A549 (cell line): ENCODE measurements around the gene STMN3. TPM values are rescaled to one million over a fixed set of nuclear protein-coding genes. Genes with fewer than 3 reads are reported as not detected.

ENCODE experiments used
- ATAC-seq, 2 experiments: fragments of 200-7000 bp in 1 of 2; fragments of >200 bp in 1 of 2; cut with Nextera tagmentation in 1 of 2; cut with Tn5 transposase in 1 of 2; 3 replicates each; pipeline versions ENCODE4 v1.8.0 to v1.9.1; 2018 to 2020; ENCODE audit warnings: mild to moderate bottlenecking in 1 of 2, moderate library complexity in 1 of 2
- CTCF ChIA-PET: fragments of 300-600 bp; sonication (Branson Sonifier 250); formaldehyde crosslinking; extraction: SDS; loops from one replicate; lab custom pipeline; 2021; ENCODE audit warnings: antibody characterized with exemption, inconsistent platforms; lab: Yijun Ruan, JAX
- POLR2A ChIA-PET: fragments of 350-600 bp; formaldehyde crosslinking; extraction: SDS; loops from one replicate; lab custom pipeline; 2021; ENCODE audit warnings: antibody characterized with exemption, inconsistent platforms; lab: Yijun Ruan, JAX
- DNase-seq, 2 experiments: peaks; one replicate each; pipeline versions ENCODE4 v3.0.0 to v3.0.0-alpha.2; 2011 to 2016; ENCODE audit warnings: low read depth in 1 of 2, low spot score in 1 of 2
- FAIRE-seq: peaks from 2 replicates; lab custom pipeline; 2011; peaks lifted over from hg19 to GRCh38; lab: Jason Lieb, UNC
- H3K27ac ChIP-seq, 2 experiments: fragments of >200 bp; sonication (Bioruptor Twin); formaldehyde crosslinking; 3 replicates each; pipeline ENCODE4 v1.5.1; 2016 to 2017
- H3K4me1 ChIP-seq: fragments of >200 bp; sonication (Bioruptor Twin); formaldehyde crosslinking; 3 replicates; pipeline ENCODE4 v1.6.1; 2016
- H3K4me2 ChIP-seq: fragments of >200 bp; sonication (Bioruptor Twin); formaldehyde crosslinking; 3 replicates; pipeline ENCODE4 v1.6.1; 2016
- H3K4me3 ChIP-seq: fragments of >200 bp; sonication (Bioruptor Twin); formaldehyde crosslinking; 3 replicates; pipeline ENCODE4 v1.5.1; 2016
- H3K9me3 ChIP-seq: fragments of >200 bp; sonication (Bioruptor Twin); formaldehyde crosslinking; 3 replicates; pipeline ENCODE4 v1.6.1; 2016
- CEBPB ChIP-seq, 2 experiments: fragments of >200 bp in 1 of 2; sonication (Bioruptor Twin) in 1 of 2; formaldehyde crosslinking in 1 of 2; IDR thresholded peaks; 2 replicates each; pipeline ENCODE4 v1.6.1; 2012 to 2016
- CHD2 ChIP-seq: fragments of 150-350 bp; IDR thresholded peaks from 2 replicates; pipeline ENCODE4 v1.6.1; 2014; ENCODE audit warnings: low read length; ENCODE audit not compliant: partially characterized antibody
- EHMT2 ChIP-seq: fragments of 200-600 bp; sonication (generic); IDR thresholded peaks from 2 replicates; pipeline ENCODE4 v1.6.1; 2016; ENCODE audit warnings: antibody characterized with exemption, low read depth, mild to moderate bottlenecking, moderate library complexity
- EP300 ChIP-seq, 2 experiments: fragments of >200 bp; sonication (Bioruptor Twin); formaldehyde crosslinking; IDR thresholded peaks; 2 replicates in 1 of 2; 3 replicates in 1 of 2; pipeline ENCODE4 v1.6.1; 2016 to 2017
- FOSL2 ChIP-seq, 2 experiments: fragments of 450-650 bp in 1 of 2; fragments of >200 bp in 1 of 2; sonication (Bioruptor Twin) in 1 of 2; formaldehyde crosslinking; IDR thresholded peaks; 2 replicates each; pipeline versions ENCODE4 v1.5.0 to v1.6.1; 2016 to 2020; ENCODE audit warnings: mild to moderate bottlenecking in 1 of 2, moderate library complexity in 1 of 2
- GATA3 ChIP-seq: IDR thresholded peaks from 2 replicates; pipeline ENCODE4 v1.6.1; 2012; ENCODE audit warnings: borderline replicate concordance
- HOXA7 ChIP-seq: fragments of 250-450 bp; sonication (Bioruptor Pico); IDR thresholded peaks from 2 replicates; pipeline ENCODE4 v1.5.0; 2020; ENCODE audit warnings: mild to moderate bottlenecking, moderate library complexity
- JUN ChIP-seq, 2 experiments: fragments of >200 bp; sonication (Bioruptor Twin); formaldehyde crosslinking; IDR thresholded peaks; 2 replicates in 1 of 2; 3 replicates in 1 of 2; pipeline ENCODE4 v1.6.1; 2016 to 2017
- JUNB ChIP-seq: fragments of >200 bp; sonication (Bioruptor Twin); formaldehyde crosslinking; IDR thresholded peaks from 2 replicates; pipeline ENCODE4 v1.6.1; 2016
- MYC ChIP-seq: IDR thresholded peaks from 2 replicates; pipeline ENCODE4 v1.6.1; 2012; ENCODE audit warnings: mild to moderate bottlenecking, inconsistent platforms, low read length, improper control_type of control experiment, borderline replicate concordance
- NFE2L2 ChIP-seq: fragments of 150-350 bp; conservative IDR thresholded peaks from 2 replicates; pipeline ENCODE4 v1.6.1; 2014; ENCODE audit warnings: low read length
- POLR2AphosphoS2 ChIP-seq: conservative IDR thresholded peaks from 2 replicates; pipeline ENCODE4 v1.6.1; 2012; ENCODE audit warnings: low read length, improper control_type of control experiment, inconsistent platforms
- REST ChIP-seq: fragments of 200-600 bp; sonication (generic); IDR thresholded peaks from 2 replicates; pipeline ENCODE4 v1.6.1; 2016; ENCODE audit warnings: antibody characterized with exemption, mild to moderate bottlenecking, moderate library complexity
- WGBS: methylation state at CpG from one replicate; pipeline ENCODE4 v1.1.6; 2017; ENCODE audit errors: missing lambda C conversion rate; 5-methylcytosine and 5-hydroxymethylcytosine counted together
- polyA plus RNA-seq, 4 experiments: library from polyadenylated mRNA; depleted of rRNA in 3 of 4; stranded (reverse); fragments of >200 nt; fragmentation: RNase III in 1 of 4; extraction: RNeasy Plus Mini Kit Qiagen cat#74134 plus additional on column Dnase treatment in 1 of 4; gene quantifications; 2 replicates in 3 of 4; 3 replicates in 1 of 4; pipeline ENCODE4 v1.2.3, GENCODE V29; 2011 to 2017
- TF ChIP-seq, protein P1 (sequence below): IDR thresholded peaks from 2 replicates; pipeline ENCODE4 v1.6.1; 2012
- TF ChIP-seq, protein P2 (sequence below): IDR thresholded peaks from 2 replicates; pipeline ENCODE4 v1.6.1; 2012
- TF ChIP-seq, protein P3 (sequence below): IDR thresholded peaks from 2 replicates; pipeline ENCODE4 v1.6.1; 2012; ENCODE audit warnings: low read depth, borderline replicate concordance

STMN3 gene
- polyA plus RNA-seq, 2 of the 4 experiments (the other 2 are of a cell fraction) = 2.8 to 3.2 TPM

DNA sequence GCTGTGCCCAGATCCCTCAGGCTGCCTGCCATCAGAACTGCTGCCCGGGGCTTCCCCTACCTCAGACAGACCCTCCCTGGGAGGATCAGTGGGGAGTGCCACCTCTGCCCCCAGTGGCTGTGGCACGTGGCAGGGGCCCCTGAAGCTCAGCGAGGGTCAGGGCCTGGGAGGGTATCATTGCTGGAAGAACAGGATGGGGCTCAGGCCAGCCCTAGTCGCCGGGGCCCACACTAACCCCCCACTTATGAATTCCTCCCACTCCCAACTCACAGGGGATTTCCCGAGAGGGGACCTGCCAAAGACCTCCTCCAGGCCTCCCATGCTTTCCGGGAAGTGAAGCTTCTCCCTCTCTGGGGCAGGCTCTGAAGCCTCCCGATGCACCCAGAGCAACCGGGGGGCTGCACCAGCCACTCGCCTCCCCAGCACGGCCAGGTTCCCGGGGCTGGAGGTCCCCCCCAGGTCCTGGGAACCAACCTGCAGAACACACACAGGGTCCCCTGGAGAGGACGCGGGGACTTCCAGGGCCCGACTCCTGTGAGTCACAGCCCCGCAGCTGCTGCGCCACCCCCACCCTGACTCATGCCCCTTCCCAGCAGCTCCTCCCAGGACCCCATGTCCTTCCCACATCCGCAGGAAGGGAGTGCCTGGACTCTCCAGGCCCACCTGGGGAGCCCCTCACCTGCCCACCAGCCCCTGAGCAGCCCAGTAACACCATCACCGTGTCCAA lies 45.7 kb upstream of the STMN3 start:
- POLR2A ChIA-PET = interaction anchor here (0.7 to 3.0 kb wide), 6 partner anchors 9 to 166 kb away, joined by 3 to 38 read pairs (median 4); partner anchors contain the start of genes ARFRP1, TPD52L2 and ZGPAT
- DNase-seq (peak; percentile 83), FAIRE-seq (no peak), ATAC-seq (peak; percentile 74)
- H3K4me2 ChIP-seq = peak overlapping the region; percentile 82
- 0 out of 3 replicates have a peak overlapping the region, but pooled peaks have one; percentile 6 for H3K4me3 ChIP-seq
- CTCF ChIA-PET = interaction anchor here (0.8 to 2.4 kb wide), 8 partner anchors 9 to 275 kb away, joined by 3 to 6 read pairs (median 3); partner anchors contain the start of genes ARFRP1, LIME1, PTK6 and SLC2A4RG
- WGBS = 3% methylated on average over 5 of the region's 19 CpGs
- TF ChIP-seq JUNB (peak; percentile 49; the same call in 1 of the 2 replicates), EHMT2 (no peak), HOXA7 (CRISPR knock-in tag) (peak; percentile 42; the same call in 1 of the 2 replicates), FOSL2 (IDR thresholded peaks at IDR 0.05) (peak; percentile 70), FOSL2 (CRISPR knock-in tag; IDR thresholded peaks at IDR 0.05) (peak; percentile 97), CEBPB (IDR thresholded peaks at IDR 0.05) (no peak), POLR2AphosphoS2 (no peak; the same call in none of the 2 replicates), MYC (peak; percentile 46; the same call in 1 of the 2 replicates), GATA3 (peak; percentile 36; the same call in 1 of the 2 replicates), JUN (IDR thresholded peaks at IDR 0.05) (peak in 1 of 2 experiments; percentile 70; a peak in 2 of 5 replicates), NFE2L2 (no peak), CHD2 (peak; percentile 38), REST (no peak)
- TF ChIP-seq, protein P1, sequence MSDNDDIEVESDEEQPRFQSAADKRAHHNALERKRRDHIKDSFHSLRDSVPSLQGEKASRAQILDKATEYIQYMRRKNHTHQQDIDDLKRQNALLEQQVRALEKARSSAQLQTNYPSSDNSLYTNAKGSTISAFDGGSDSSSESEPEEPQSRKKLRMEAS = peak; percentile 55
- TF ChIP-seq, protein P2, sequence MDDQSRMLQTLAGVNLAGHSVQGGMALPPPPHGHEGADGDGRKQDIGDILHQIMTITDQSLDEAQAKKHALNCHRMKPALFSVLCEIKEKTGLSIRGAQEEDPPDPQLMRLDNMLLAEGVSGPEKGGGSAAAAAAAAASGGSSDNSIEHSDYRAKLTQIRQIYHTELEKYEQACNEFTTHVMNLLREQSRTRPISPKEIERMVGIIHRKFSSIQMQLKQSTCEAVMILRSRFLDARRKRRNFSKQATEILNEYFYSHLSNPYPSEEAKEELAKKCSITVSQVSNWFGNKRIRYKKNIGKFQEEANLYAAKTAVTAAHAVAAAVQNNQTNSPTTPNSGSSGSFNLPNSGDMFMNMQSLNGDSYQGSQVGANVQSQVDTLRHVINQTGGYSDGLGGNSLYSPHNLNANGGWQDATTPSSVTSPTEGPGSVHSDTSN = 0 out of 2 replicates have a peak, but pooled peaks have one; percentile 38
- TF ChIP-seq, protein P3, sequence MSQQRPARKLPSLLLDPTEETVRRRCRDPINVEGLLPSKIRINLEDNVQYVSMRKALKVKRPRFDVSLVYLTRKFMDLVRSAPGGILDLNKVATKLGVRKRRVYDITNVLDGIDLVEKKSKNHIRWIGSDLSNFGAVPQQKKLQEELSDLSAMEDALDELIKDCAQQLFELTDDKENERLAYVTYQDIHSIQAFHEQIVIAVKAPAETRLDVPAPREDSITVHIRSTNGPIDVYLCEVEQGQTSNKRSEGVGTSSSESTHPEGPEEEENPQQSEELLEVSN = peak; percentile 31; the same call in 1 of the 2 replicates
- peak overlapping the region; percentile 88 to 94 for H3K27ac ChIP-seq
- H3K9me3 ChIP-seq = no peaks in the 10 kb centered on the region
- H3K4me1 ChIP-seq = peaks cover 33% of the 10 kb centered on the region

- 94% methylated on average over 33 of the region's 40 CpGs for WGBS
- ATAC-seq (no peak), DNase-seq (no peak), FAIRE-seq (no peak)
- Histone ChIP-seq H3K4me3 (no peak overlapping the region), H3K4me2 (peak overlapping the region; percentile 82), H3K4me1 (peaks cover 33% of the 10 kb centered on the region), H3K27ac (peak overlapping the region; percentile 88 to 94), H3K9me3 (no peaks in the 10 kb centered on the region)
- ChIA-PET CTCF (interaction anchor here (0.8 to 2.4 kb wide), 7 partner anchors 8 to 276 kb away, joined by 3 to 6 read pairs (median 4); partner anchors contain the start of genes ARFRP1, PTK6, SLC2A4RG and ZGPAT), POLR2A (interaction anchor here (1.2 to 3.0 kb wide), 3 partner anchors 10 to 43 kb away, joined by 3 to 38 read pairs (median 9); partner anchors contain the start of genes ARFRP1 and ZGPAT)
- TF ChIP-seq POLR2AphosphoS2 (peak; percentile 49; the same call in 1 of the 2 replicates), EP300 (IDR thresholded peaks at IDR 0.05) (no peak)
Measured at GRCh38 chr20:63697868-63698545, 44.8 kb upstream of the STMN3 start.
